Glutamatergic neuron (in vitro differentiated cells): ENCODE results near the gene UMODL1. TPM values are rescaled to one million over a fixed set of nuclear protein-coding genes. Genes with fewer than 3 reads are reported as not detected.

Experiments used
- DNase-seq: peaks from one replicate; pipeline ENCODE4 v3.0.0; 2022
- H3K27ac Mint-ChIP-seq: one replicate; pipeline ENCODE4 v1.8.0; 2020; ENCODE audit warnings: mild to moderate bottlenecking, mixed read lengths, inconsistent platforms; ENCODE audit not compliant: unreplicated experiment
- H3K27me3 Mint-ChIP-seq: one replicate; pipeline ENCODE4 v1.8.0; 2020; ENCODE audit warnings: mild to moderate bottlenecking, moderate library complexity, mixed read lengths, inconsistent platforms; ENCODE audit not compliant: unreplicated experiment
- H3K36me3 Mint-ChIP-seq: one replicate; pipeline ENCODE4 v1.8.0; 2020; ENCODE audit warnings: mild to moderate bottlenecking, mixed read lengths, inconsistent platforms; ENCODE audit not compliant: unreplicated experiment
- H3K4me1 Mint-ChIP-seq: one replicate; pipeline ENCODE4 v1.8.0; 2020; ENCODE audit warnings: mild to moderate bottlenecking, low read depth, mixed read lengths, inconsistent platforms; ENCODE audit not compliant: unreplicated experiment
- H3K4me3 Mint-ChIP-seq: one replicate; pipeline ENCODE4 v1.8.0; 2020; ENCODE audit warnings: mild to moderate bottlenecking, mixed read lengths, inconsistent platforms; ENCODE audit not compliant: unreplicated experiment
- H3K9me3 Mint-ChIP-seq: one replicate; pipeline ENCODE4 v1.8.0; 2020; ENCODE audit warnings: mild to moderate bottlenecking, moderate library complexity, mixed read lengths, inconsistent platforms; ENCODE audit not compliant: unreplicated experiment
- CTCF ChIP-seq: fragments of 200-600 bp; sonication (generic); IDR thresholded peaks from one replicate; pipeline ENCODE4 v1.5.0; 2021; ENCODE audit not compliant: partially characterized antibody, unreplicated experiment
- total RNA-seq: library from RNA; stranded (reverse); fragmentation: NEBNext Ultra II Directional; extraction: Animal tissue kit (Norgen Biotek cat#: 25700); gene quantifications from one replicate; pipeline ENCODE4 v1.2.1, GENCODE V29; 2021; ENCODE audit not compliant: unreplicated experiment

The UMODL1 gene
- total RNA-seq, 1 donor from 2014 or later: not detected

GRCh38 chr21:42186591-42186990 lies 115.5 kb downstream of the UMODL1 start:
- H3K36me3 Mint-ChIP-seq: no peaks in the 10 kb centered on the region
- no peak overlapping the region for H3K4me3 Mint-ChIP-seq
- no peak for DNase-seq
- peaks cover 1% of the 10 kb centered on the region for H3K27me3 Mint-ChIP-seq
- H3K27ac Mint-ChIP-seq: no peak overlapping the region
- no peaks in the 10 kb centered on the region for H3K4me1 Mint-ChIP-seq
- TF ChIP-seq CTCF: no peak
- H3K9me3 Mint-ChIP-seq: peaks cover 4% of the 10 kb centered on the region

- Mint-ChIP-seq H3K4me1 (peaks cover 3% of the 10 kb centered on the region), H3K4me3 (no peak overlapping the region), H3K27me3 (peaks cover 1% of the 10 kb centered on the region), H3K36me3 (no peaks in the 10 kb centered on the region), H3K27ac (no peak overlapping the region), H3K9me3 (peaks cover 6% of the 10 kb centered on the region)
- TF ChIP-seq CTCF: no peak
- no peak for DNase-seq
These were observed 117.0 kb downstream of the UMODL1 start for GRCh38 chr21:42187976-42188653.

GRCh38 chr21:42188663-42189062 lies 117.5 kb downstream of the UMODL1 start:
- Mint-ChIP-seq H3K4me3 (no peak overlapping the region), H3K4me1 (peaks cover 3% of the 10 kb centered on the region), H3K27ac (no peak overlapping the region), H3K27me3 (peaks cover 3% of the 10 kb centered on the region), H3K36me3 (no peaks in the 10 kb centered on the region), H3K9me3 (peaks cover 6% of the 10 kb centered on the region)
- TF ChIP-seq CTCF: no peak
- DNase-seq: no peak

GRCh38 chr21:42189431-42189830 lies 118.3 kb downstream of the UMODL1 start:
- Mint-ChIP-seq H3K4me1 (peaks cover 3% of the 10 kb centered on the region), H3K27me3 (peaks cover 5% of the 10 kb centered on the region), H3K4me3 (no peak overlapping the region), H3K9me3 (peaks cover 6% of the 10 kb centered on the region), H3K36me3 (no peaks in the 10 kb centered on the region), H3K27ac (no peak overlapping the region)
- no peak for DNase-seq
- no peak for TF ChIP-seq CTCF

- no peaks in the 10 kb centered on the region for H3K36me3 Mint-ChIP-seq
- H3K9me3 Mint-ChIP-seq: peaks cover 6% of the 10 kb centered on the region
- H3K4me3 Mint-ChIP-seq: no peak overlapping the region
- H3K27ac Mint-ChIP-seq: no peak overlapping the region
- no peak for DNase-seq
- TF ChIP-seq CTCF: no peak
- H3K27me3 Mint-ChIP-seq: peaks cover 5% of the 10 kb centered on the region
- H3K4me1 Mint-ChIP-seq: peaks cover 3% of the 10 kb centered on the region
These were observed 118.9 kb downstream of the UMODL1 start for GRCh38 chr21:42189860-42190485.
